CD4-positive, alpha-beta T cell (primary cell): ENCODE measurements around the gene MAPKAP1. TPM values are rescaled to one million over a fixed set of nuclear protein-coding genes. Genes with fewer than 3 reads are reported as not detected.

Source experiments
- ATAC-seq: fragments of 200-7000 bp; cut with Tn5 transposase; one replicate; pipeline ENCODE4 v1.10.0; 2022; ENCODE audit warnings: mild to moderate bottlenecking; ENCODE audit not compliant: poor library complexity
- CTCF ChIA-PET: fragments of 350-600 bp; sonication (Branson Sonifier 250); formaldehyde crosslinking; loops from one replicate; lab custom pipeline; 2021; ENCODE audit warnings: antibody characterized with exemption, inconsistent platforms; lab: Charles Lee
- POLR2A ChIA-PET: fragments of 350-600 bp; sonication (Branson Sonifier 250); formaldehyde crosslinking; loops from one replicate; lab custom pipeline; 2021; ENCODE audit warnings: antibody characterized with exemption, inconsistent platforms; lab: Charles Lee
- DNase-seq, 14 experiments: peaks; one replicate each; pipeline ENCODE4 v3.0.0-alpha.2; 2013 to 2020; ENCODE audit warnings: mixed read lengths in 2 of 14
- H3K27ac ChIP-seq, 2 donors: one replicate each; pipeline versions ENCODE4 v1.5.1 to v1.7.0; 2013; ENCODE audit warnings: low read length in 2 of 2, low read depth in 1 of 2, mild to moderate bottlenecking in 1 of 2
- H3K27me3 ChIP-seq, 2 experiments: 1 replicate in 1 of 2; 2 replicates in 1 of 2; pipeline versions ENCODE4 v1.6.1 to v1.7.0; 2013; ENCODE audit warnings: low read length in 2 of 2, control low read depth in 1 of 2, mild to moderate bottlenecking in 1 of 2, moderate library complexity in 1 of 2; ENCODE audit not compliant: insufficient read depth in 2 of 2, control insufficient read depth in 1 of 2
- H3K36me3 ChIP-seq: one replicate; pipeline ENCODE4 v1.6.1; 2013; ENCODE audit warnings: low read length, control low read depth; ENCODE audit not compliant: insufficient read depth
- H3K4me1 ChIP-seq: one replicate; pipeline ENCODE4 v1.6.1; 2013; ENCODE audit warnings: low read length, control low read depth; ENCODE audit not compliant: insufficient read depth
- H3K4me3 ChIP-seq: one replicate; pipeline ENCODE4 v1.5.1; 2013; ENCODE audit warnings: mild to moderate bottlenecking, low read length, moderate library complexity
- H3K9me3 ChIP-seq, 2 experiments: 1 replicate in 1 of 2; 2 replicates in 1 of 2; pipeline versions ENCODE4 v1.6.1 to v1.7.0; 2013; ENCODE audit warnings: low read length in 2 of 2, mild to moderate bottlenecking in 2 of 2, control low read depth in 1 of 2, moderate library complexity in 1 of 2; ENCODE audit not compliant: control insufficient read depth in 1 of 2, insufficient read depth in 1 of 2
- H3K27ac Mint-ChIP-seq: one replicate; pipeline ENCODE4 v1.8.0; 2020; ENCODE audit warnings: mixed read lengths
- H3K27me3 Mint-ChIP-seq: one replicate; pipeline ENCODE4 v1.8.0; 2021; ENCODE audit warnings: mixed read lengths
- H3K36me3 Mint-ChIP-seq: one replicate; pipeline ENCODE4 v1.8.0; 2021; ENCODE audit warnings: low read depth, mixed read lengths
- H3K4me1 Mint-ChIP-seq: one replicate; pipeline ENCODE4 v1.8.0; 2021; ENCODE audit warnings: low read depth, mixed read lengths
- H3K4me3 Mint-ChIP-seq: one replicate; pipeline ENCODE4 v1.8.0; 2020; ENCODE audit warnings: mild to moderate bottlenecking, mixed read lengths
- H3K9me3 Mint-ChIP-seq: one replicate; pipeline ENCODE4 v1.8.0; 2020; ENCODE audit warnings: mixed read lengths
- intact Hi-C, 2 experiments: fragments of 100-400 bp; cut with DNase I in 1 of 2; cut with micrococcal nuclease in 1 of 2; formaldehyde crosslinking; loops; one replicate each; pipeline versions ENCODE4 v1.15.1 to v1.9.0; 2023 to 2025; cut with DNase I, micrococcal nuclease
- polyA plus RNA-seq, 2 donors: library from polyadenylated mRNA; unstranded; fragments of 120-200 nt; gene quantifications; one replicate each; pipeline ENCODE4 v1.2.1, GENCODE V29; 2013
- total RNA-seq, 174 experiments: library from RNA in 2 of 174; stranded (reverse) in 2 of 174; gene quantifications; one replicate each; pipeline ENCODE4 v1.2.3 and lab custom pipeline; 2021 to 2026
- TF ChIP-seq, protein P1 (sequence below): fragments of 200-600 bp; IDR thresholded peaks from one replicate; pipeline ENCODE4 v1.8.0; 2022; ENCODE audit warnings: antibody characterized with exemption, mild to moderate bottlenecking

Gene MAPKAP1
- total RNA-seq (10 to 100 TPM; 40.3 to 44.9 TPM), total RNA-seq (lab: John Stamatoyannopoulos, UW) (32.5 to 161 (median 79.2) reads per million in 172 experiments)
- 43.5 TPM for polyA plus RNA-seq (2013, experiment 1 of 2)
- polyA plus RNA-seq (2013, experiment 2 of 2) = 54.3 TPM

DNA sequence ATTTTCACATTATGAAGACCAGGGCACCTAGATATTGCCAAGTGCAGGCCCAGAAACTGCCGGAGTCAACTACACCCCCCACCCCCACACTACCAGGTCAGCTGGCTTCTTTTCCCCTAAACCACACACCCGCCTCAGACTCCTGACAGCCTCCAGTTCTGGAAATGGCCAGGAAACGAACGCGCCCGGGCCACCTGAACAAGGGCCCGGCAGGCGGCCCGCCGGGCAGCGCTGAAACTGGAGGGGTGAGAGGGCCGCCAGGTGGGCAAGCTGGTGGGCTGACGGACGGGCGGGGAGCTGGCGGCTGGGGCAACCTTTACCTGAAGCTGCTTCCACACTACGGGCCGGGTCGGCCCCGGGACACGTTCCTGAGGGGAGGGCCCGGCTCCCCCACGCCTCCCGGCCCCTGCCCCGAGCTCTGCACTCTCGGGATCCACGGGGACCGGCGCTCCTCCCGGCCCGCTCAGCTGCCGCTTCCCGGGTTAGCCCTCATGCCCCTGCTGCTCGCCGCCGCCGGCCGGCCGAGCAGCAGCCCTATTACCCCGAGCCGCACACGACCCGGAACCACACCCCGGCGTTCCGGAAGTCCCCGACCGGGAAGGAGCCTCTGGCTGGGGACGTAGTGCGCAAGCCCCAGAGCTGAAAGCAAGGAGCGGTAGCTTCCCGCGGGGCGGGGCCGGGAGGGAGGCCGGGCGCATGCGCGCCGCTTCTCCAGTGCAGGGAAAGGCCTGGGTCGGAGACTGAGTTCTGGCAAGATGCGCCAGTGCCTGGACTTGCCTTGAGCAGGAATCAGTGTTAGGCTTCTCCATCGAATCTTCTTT lies at the start of gene MAPKAP1:
MAPKAP1 (minus strand) TSS at position 558 of the 821 bp plus-strand sequence. CDS start 34,634 bp downstream, outside the sequence.
- H3K4me3 ChIP-seq = peak within 1 kb of the TSS; percentile 59
- H3K4me1 ChIP-seq = peaks cover 28% of the 10 kb centered on the region
- H3K4me3 Mint-ChIP-seq = peak within 1 kb of the TSS; percentile 89
- H3K9me3 ChIP-seq = no peaks in the 10 kb centered on the region
- ATAC-seq (peak; percentile 98), DNase-seq (peak; percentile 81 to 98 (median 92))
- ChIA-PET CTCF (no interaction called here), POLR2A (interaction anchor here (1.0 to 1.8 kb wide), 6 partner anchors 39 to 214 kb away, joined by 3 to 15 read pairs (median 6); no protein-coding TSS in a partner anchor)
- no peaks in the 10 kb centered on the region for H3K27me3 ChIP-seq
- no peaks in the 10 kb centered on the region for H3K9me3 Mint-ChIP-seq
- peaks cover 7% of the 10 kb centered on the region for H3K27me3 Mint-ChIP-seq
- peak within 1 kb of the TSS; percentile 26 to 67 for H3K27ac ChIP-seq
- peaks cover 51% of the 10 kb centered on the region for H3K4me1 Mint-ChIP-seq
- TF ChIP-seq, protein P1, sequence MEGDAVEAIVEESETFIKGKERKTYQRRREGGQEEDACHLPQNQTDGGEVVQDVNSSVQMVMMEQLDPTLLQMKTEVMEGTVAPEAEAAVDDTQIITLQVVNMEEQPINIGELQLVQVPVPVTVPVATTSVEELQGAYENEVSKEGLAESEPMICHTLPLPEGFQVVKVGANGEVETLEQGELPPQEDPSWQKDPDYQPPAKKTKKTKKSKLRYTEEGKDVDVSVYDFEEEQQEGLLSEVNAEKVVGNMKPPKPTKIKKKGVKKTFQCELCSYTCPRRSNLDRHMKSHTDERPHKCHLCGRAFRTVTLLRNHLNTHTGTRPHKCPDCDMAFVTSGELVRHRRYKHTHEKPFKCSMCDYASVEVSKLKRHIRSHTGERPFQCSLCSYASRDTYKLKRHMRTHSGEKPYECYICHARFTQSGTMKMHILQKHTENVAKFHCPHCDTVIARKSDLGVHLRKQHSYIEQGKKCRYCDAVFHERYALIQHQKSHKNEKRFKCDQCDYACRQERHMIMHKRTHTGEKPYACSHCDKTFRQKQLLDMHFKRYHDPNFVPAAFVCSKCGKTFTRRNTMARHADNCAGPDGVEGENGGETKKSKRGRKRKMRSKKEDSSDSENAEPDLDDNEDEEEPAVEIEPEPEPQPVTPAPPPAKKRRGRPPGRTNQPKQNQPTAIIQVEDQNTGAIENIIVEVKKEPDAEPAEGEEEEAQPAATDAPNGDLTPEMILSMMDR = no peak
- no peaks in the 10 kb centered on the region for H3K36me3 ChIP-seq
- H3K36me3 Mint-ChIP-seq = peaks cover 6% of the 10 kb centered on the region
- intact Hi-C loops = loop anchor here (1.0 to 5.0 kb wide), 3 partner anchors 38 to 840 kb away; partner anchors contain the start of gene PBX3 (in 1 of the 2)
- H3K27ac Mint-ChIP-seq = peak within 1 kb of the TSS; percentile 89

DNA sequence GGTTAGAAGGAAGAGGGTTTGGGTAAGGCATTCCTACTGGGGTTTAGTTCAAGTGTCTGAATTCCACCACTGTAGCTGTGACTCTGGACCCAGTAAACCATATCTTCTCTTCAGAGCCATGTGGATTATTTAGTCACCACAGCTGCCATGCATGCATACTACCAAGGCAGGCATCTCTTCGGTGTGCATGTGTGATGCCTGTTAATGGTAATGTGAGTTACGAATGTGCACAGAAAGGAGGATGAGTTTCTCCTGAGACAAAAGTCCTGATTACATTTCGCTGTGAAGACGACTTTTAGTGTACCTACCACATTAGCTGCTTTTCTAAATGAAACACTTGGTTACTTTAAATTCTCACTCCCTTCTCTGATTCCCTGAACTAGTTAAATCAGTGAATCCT lies 49.5 kb upstream of the MAPKAP1 start:
- POLR2A ChIA-PET = interaction anchor here (0.6 kb wide), 1 partner anchor 73 kb away, joined by 4 read pairs; no protein-coding TSS in a partner anchor
- intact Hi-C loops = no loop called here
- Mint-ChIP-seq H3K4me3 (no peak overlapping the region), H3K27me3 (no peaks in the 10 kb centered on the region), H3K27ac (no peak overlapping the region), H3K9me3 (no peaks in the 10 kb centered on the region), H3K4me1 (peaks cover 44% of the 10 kb centered on the region), H3K36me3 (no peaks in the 10 kb centered on the region)
- Histone ChIP-seq H3K27me3 (no peaks in the 10 kb centered on the region), H3K4me3 (no peak overlapping the region), H3K4me1 (no peaks in the 10 kb centered on the region), H3K36me3 (no peaks in the 10 kb centered on the region), H3K9me3 (no peaks in the 10 kb centered on the region), H3K27ac (no peak overlapping the region)
- TF ChIP-seq, protein P1 = no peak
- CTCF ChIA-PET = interaction anchor here (1.0 kb wide), 1 partner anchor 348 kb away, joined by 3 read pairs; no protein-coding TSS in a partner anchor
- no peak for DNase-seq
- no peak for ATAC-seq

DNA sequence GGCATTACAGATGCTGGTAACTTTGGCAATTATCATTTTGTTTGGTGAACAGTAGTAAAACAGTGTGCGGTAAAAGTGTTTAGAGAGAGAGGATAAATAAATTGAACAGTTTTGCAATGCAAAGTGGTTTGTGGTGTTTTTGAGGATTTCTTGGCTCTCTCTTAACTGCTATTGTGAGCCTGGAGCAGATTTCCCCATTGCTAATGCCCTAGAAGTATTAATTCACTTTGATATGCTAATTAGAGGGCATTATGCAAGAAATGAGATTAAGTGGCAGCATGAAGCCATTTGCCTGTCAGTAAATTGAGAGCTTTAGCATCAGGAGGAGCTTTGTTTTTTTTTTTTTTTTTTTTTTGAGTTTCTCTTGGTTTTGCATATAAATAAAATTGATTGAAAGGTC lies 48.3 kb upstream of the MAPKAP1 start:
- H3K9me3 ChIP-seq = no peaks in the 10 kb centered on the region
- H3K27ac ChIP-seq = no peak overlapping the region
- Mint-ChIP-seq H3K27me3 (no peaks in the 10 kb centered on the region), H3K4me3 (no peak overlapping the region), H3K9me3 (no peaks in the 10 kb centered on the region), H3K4me1 (peaks cover 56% of the 10 kb centered on the region), H3K36me3 (no peaks in the 10 kb centered on the region), H3K27ac (no peak overlapping the region)
- no peak overlapping the region for H3K4me3 ChIP-seq
- ATAC-seq (no peak), DNase-seq (no peak)
- H3K36me3 ChIP-seq = no peaks in the 10 kb centered on the region
- ChIA-PET CTCF (interaction anchor here (0.6 to 1.0 kb wide), 5 partner anchors 11 to 918 kb away, joined by 3 read pairs; no protein-coding TSS in a partner anchor), POLR2A (interaction anchor here (1.5 kb wide), 1 partner anchor 69 kb away, joined by 4 read pairs; no protein-coding TSS in a partner anchor)
- TF ChIP-seq, protein P1 = no peak
- intact Hi-C loops = no loop called here
- H3K27me3 ChIP-seq = no peaks in the 10 kb centered on the region
- H3K4me1 ChIP-seq = no peaks in the 10 kb centered on the region
